ENCODE measurements around the gene CFAP92.

- TF ChIP-seq, protein P1, sequence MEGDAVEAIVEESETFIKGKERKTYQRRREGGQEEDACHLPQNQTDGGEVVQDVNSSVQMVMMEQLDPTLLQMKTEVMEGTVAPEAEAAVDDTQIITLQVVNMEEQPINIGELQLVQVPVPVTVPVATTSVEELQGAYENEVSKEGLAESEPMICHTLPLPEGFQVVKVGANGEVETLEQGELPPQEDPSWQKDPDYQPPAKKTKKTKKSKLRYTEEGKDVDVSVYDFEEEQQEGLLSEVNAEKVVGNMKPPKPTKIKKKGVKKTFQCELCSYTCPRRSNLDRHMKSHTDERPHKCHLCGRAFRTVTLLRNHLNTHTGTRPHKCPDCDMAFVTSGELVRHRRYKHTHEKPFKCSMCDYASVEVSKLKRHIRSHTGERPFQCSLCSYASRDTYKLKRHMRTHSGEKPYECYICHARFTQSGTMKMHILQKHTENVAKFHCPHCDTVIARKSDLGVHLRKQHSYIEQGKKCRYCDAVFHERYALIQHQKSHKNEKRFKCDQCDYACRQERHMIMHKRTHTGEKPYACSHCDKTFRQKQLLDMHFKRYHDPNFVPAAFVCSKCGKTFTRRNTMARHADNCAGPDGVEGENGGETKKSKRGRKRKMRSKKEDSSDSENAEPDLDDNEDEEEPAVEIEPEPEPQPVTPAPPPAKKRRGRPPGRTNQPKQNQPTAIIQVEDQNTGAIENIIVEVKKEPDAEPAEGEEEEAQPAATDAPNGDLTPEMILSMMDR (IDR thresholded peaks at IDR 0.05), result no peak
- TF ChIP-seq POLR2A (IDR thresholded peaks at IDR 0.05), result no peak
Measured at GRCh38 chr3:128988286-128988685, 5.6 kb downstream of the CFAP92 start.

Data from thyroid gland (tissue), 4 donors.